Measurements from ENCODE around the gene TMEM52.

Gene TMEM52

DNA sequence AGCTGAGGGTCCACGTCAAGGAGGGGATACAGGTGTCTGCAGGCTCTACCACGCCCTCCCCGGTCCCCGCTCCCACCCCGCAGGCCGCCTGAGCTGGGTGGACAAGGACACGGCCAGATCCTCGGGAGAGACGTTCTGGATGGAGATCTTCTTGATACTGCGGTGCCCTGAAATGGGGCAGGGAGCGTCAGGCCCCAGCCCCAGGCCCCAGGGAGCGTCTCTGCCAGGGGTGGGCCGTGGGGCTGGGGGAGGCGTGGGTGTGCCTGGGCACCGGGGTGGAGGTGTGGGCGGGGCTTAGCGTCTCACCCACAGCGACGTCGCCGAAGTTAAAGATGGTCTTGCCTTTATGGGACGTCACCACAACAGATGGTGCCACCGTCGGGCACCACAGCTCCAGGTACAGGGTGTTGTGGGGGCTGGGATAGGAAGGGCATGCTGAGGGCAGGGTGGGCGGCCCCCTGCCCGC lies 7.3 kb upstream of the TMEM52 start:
- no peak for DNase-seq

- DNase-seq = no peak
Measured at GRCh38 chr1:1925437-1926345, 6.6 kb upstream of the TMEM52 start.

- DNase-seq = no peak
Measured at GRCh38 chr1:1924849-1925248, 5.8 kb upstream of the TMEM52 start.

GRCh38 chr1:1924386-1924785 lies 5.3 kb upstream of the TMEM52 start:
- no peak for DNase-seq

DNA sequence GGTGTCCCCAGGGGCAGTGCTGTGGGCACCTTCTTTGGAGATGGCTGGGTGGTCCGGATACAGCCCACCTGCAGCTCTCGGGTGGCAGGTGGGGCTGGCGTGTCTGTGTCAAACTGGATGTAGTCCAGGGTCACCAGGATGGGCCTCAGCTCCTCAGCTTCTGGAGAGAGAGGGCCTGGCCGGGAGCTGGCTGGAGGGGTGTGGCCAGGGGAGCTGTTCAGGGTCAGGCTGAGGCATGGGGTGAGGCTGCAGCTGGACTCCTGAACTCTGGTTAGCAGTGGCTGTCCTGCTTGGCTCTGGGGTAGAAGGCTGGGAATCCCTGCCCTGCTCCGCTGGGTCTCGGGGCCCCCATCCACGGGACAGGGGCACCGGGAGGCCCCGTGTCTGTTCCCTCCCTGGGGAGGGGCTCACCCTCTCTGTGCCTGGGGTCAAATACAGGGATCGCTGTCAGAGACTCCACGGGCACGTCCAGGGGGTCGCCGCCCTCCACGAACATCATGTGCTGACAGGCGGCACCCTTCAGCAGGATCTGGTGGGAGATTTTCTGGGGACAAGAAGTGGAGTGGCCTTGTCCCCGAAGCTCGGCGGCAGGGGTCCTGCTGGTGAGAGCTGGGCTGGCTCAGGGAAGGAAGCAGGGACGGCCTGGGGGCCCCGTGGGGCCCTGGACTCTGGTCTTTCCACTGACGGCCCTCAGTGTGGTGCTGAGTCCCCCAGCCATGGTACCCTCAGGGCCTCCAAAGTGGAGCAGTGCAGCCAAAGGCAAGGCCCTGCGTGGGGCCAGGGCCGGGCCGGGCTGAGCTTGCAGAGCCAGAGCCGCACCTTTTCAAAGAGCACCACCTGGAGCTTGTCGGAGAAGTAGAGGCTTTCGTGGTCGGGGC lies 4.1 kb upstream of the TMEM52 start:
- DNase-seq = no peak

DNA sequence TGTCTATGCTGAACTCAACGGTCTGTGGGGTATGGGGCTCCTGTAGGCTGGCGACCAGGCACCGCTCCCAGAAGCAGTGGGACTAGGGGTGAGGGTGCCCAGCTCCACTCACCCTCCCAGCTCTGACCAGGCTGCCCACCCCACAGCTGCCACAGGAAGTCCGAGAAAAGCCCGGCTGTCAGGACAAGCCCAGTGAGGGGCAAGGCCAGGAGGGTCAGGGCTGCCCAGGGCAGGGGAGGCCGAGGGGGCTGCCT lies 3.5 kb upstream of the TMEM52 start:
- no peak for DNase-seq

GRCh38 chr1:1921901-1922701 lies 3.0 kb upstream of the TMEM52 start:
- DNase-seq = no peak

GRCh38 chr1:1921459-1921862 lies 2.4 kb upstream of the TMEM52 start:
- no peak for DNase-seq

GRCh38 chr1:1920608-1921458 lies 1.8 kb upstream of the TMEM52 start:
- no peak for DNase-seq

- DNase-seq = no peak
Measured at GRCh38 chr1:1920057-1920607, 1.1 kb upstream of the TMEM52 start.

- DNase-seq = peak; percentile 97 to 98
Measured at GRCh38 chr1:1919304-1920056, 401 bp upstream of the TMEM52 start.

DNA sequence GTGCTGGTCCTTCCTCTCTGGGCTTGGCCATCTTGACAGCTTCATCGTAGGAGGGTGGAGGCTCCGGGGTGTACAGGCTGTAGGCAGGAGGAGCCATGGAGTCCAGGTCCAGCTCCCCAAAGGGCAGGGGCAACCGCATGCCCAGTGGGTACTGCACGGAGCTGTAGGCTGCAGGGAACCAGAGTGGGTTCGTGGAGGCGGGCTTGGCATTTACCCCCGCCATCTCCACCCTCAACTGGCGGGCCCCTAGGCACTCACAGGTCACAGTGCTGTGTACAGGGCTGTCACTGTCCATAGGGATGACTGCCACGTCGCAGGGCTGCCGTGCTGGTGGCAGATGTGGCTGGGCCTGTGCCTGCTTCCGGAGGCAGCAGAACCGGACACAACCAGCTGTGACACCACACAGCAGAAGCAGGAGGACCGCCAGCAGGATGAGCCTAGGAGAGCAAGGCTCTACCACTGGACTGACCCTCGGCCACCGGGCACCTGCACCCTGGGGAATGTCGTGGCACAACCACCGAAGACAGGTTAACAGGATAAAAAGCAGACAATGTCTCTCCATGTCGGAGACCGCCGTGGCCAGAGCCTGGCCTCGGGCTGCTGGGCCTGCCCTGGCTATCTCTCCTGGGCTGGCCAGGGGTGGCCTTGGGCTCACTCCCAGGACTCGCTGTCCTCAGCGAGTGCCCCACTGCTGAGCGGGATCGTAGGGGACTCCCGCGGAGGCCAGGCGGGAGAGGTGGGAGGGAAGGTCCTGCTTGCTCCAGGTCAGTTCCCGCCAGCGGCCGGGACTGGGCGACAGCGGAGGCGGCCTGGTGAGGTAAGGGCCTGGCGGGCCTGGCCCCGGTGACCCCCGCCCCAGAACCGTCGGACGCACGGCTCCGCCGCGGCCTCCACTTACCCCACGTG lies 831 bp downstream of the TMEM52 start:
- no peak for DNase-seq

GRCh38 chr1:1917304-1917976 lies 1.6 kb downstream of the TMEM52 start:
- DNase-seq = no peak

DNA sequence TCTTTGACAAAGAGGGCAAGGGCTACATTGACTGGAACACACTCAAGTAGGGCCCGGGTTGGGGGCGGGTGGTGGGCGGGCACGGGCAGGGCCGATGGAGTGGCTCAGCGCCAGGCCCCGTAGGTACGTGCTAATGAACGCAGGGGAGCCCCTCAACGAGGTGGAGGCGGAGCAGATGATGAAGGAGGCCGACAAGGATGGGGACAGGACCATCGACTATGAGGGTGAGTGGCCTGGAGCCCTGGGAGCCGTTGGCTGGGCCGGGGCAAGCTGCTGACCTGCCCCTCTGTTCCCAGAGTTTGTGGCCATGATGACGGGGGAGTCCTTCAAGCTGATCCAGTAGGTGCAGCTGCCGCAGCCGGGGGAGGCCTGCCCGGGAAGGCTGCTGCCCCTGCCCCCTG lies 2.2 kb downstream of the TMEM52 start:
- DNase-seq = no peak

DNA sequence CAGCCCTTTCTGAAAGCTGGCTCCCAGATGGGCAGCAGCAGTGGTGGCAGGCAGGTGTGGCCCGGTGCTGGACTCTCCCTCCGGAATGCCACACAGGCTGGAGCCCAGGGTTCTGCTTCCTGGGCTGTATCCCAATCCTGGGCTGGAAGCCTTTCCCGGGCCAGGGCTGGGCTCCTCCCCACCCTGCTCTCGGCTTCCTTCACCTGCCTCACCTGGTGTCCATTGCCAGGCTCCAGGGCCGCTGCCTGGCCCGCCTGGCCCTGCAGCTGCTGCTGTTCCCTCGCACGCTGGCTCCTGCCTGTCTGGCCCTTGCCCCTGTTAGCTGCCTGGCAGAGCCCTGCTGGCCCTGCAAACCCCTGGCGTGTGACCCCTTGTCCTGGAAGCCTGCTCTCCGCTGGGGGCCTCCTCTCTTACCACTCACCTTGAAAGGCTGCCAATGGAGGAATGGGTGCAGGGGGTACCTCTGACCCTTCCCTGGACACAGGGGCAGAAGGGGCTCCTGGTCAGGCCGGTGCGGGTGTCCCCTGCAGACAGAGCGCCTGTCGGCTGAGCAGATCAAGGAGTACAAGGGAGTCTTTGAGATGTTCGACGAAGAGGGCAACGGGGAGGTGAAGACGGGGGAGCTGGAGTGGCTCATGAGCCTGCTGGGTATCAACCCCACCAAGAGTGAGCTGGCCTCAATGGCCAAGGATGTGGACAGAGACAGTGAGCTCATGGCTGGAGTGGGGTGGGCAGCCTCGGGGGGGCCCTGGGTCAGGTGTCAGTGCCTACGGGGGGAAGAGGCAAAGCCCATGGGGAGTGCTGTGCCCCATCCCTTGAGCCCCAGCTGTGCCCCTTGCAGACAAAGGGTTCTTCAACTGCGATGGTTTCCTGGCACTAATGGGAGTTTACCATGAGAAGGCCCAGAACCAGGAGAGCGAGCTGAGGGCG lies 2.9 kb downstream of the TMEM52 start:
- no peak for DNase-seq

DNA sequence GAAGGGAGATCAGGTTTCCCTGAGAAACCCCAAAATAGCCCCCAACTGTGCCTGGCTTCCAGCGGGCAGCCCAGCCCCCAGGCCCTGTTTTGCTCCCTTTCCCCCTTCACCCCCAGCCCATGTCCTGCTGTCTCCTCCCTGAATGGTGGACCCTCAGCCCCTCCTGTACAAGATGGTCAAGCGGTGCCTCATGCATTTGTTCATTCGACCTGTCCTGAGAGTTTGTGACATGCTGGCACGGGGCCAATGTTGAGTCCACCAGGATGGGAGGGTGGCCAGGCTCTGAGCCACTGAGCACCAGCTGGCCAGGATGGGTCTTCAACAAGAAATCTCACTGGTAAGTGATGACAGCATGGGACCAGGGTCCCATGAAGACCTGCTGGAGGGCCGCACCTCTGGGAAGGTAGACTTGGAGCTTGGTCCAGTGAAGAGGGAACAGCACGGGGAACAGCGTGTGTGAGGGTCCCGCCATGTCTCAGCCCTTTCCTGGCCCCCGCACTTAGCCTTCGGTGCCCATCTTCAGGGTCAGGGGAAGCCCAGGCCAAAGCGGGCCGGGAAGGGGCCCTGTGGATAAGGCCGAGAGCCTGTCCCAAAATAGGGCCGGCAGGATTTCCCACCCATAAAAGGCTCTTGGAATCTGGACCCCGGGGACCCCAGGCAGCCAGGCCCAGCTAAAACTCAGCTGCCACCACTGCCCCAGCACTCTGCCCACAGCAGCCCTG lies 3.9 kb downstream of the TMEM52 start, which contains the start of gene CALML6:
Gene CALML6, plus strand, starts transcription at position 290 of the 722 bp plus-strand sequence. Its CDS starts 21 bp downstream, at position 311.
- no peak for DNase-seq

Data from NCI-H1930 (cell line).